Urinary bladder (tissue), 4 donors: ENCODE measurements around the gene HS2ST1. TPM values are rescaled to one million over a fixed set of nuclear protein-coding genes. Genes with fewer than 3 reads are reported as not detected.

Experiments used
- DNase-seq: peaks from one replicate; pipeline ENCODE4 v3.0.0-alpha.2; 2015; ENCODE audit errors: extremely low spot score
- H3K27ac ChIP-seq: one replicate; pipeline ENCODE4 v1.5.1; 2013; ENCODE audit warnings: low read depth, mild to moderate bottlenecking, moderate library complexity
- H3K36me3 ChIP-seq: one replicate; pipeline ENCODE4 v1.6.1; 2013; ENCODE audit warnings: mild to moderate bottlenecking, moderate library complexity; ENCODE audit not compliant: insufficient read depth
- H3K4me1 ChIP-seq: one replicate; pipeline ENCODE4 v1.6.1; 2013; ENCODE audit warnings: mild to moderate bottlenecking, moderate library complexity; ENCODE audit not compliant: insufficient read depth
- H3K4me3 ChIP-seq: one replicate; pipeline ENCODE4 v1.5.1; 2013; ENCODE audit warnings: low read depth, low read length
- WGBS: extraction: QIAGEN DNeasy Blood & Tissue Kit; methylation state at CpG from one replicate; pipeline ENCODE4 v1.1.7; 2013; 5-methylcytosine and 5-hydroxymethylcytosine counted together
- polyA plus RNA-seq: library from polyadenylated mRNA; stranded (reverse); fragments of 200-250 nt; gene quantifications from one replicate; pipeline ENCODE4 v1.2.3, GENCODE V29; 2013
- total RNA-seq: library from RNA; depleted of rRNA; stranded (reverse); fragments of >200 nt; gene quantifications from one replicate; pipeline ENCODE4 v1.2.3, GENCODE V29; 2014
- donor health status: healthy with polysubstance abuse.
- donor health status: healthy.

Gene HS2ST1
- total and polyA plus RNA-seq, 2 donors = 12.1 to 36.9 TPM

DNA sequence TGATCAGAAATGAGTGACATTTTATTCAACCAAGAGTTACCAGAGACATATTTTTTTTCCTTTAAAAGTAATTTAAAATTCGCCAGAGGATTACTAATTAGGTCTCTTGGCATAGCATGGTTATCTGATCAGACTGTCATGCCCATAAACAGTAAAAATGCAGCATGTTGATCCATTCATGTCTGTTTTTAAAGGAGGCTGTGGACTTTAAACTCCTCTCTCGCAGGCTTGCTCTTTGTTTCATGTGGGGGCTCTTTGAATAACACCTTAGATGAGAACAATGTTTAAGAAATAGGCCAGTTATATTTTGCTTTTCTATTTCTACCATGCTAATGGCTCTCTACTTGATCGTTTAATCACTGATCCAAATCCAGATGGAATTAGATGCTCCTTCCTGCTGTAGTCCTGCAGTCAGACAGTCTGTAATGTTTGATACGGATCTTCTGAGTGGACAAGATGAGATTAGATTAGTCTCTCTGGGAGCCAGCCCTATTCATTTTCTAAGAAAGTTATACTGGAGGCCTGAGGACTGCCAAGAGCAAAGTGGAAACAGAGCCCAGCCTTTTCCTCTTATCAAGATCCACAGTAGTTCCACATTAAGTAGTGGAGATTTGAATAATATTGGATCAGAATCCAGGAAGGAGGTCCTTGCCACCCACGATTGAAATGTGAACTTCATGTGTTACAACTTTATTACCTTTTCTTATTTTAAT is 197.4 kb downstream of the HS2ST1 start:
- Histone ChIP-seq H3K36me3 (no peaks in the 10 kb centered on the region), H3K4me3 (no peak overlapping the region), H3K4me1 (no peaks in the 10 kb centered on the region), H3K27ac (no peak overlapping the region)
- WGBS = 33% methylated on average over 5 of the region's 5 CpGs
- DNase-seq = no peak

DNA sequence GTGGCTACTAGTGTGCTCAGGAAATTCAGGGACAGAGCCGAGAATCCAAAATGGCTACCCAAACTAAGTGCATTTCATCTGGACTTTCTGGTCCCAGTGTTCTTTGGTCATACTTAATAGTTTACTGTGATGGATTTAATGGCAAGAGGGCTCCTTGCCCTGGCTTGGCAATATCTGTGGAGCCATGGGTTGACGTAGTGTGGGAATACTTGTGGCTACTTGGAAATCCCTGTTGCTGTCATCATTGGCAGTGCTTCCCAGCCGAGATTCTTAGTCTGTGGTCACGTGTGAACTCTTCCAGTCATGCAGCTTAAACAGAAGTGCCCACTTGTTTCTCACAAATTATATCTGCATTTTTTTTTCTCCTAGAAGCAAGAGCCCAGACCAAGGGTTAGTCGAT is 198.9 kb downstream of the HS2ST1 start:
- H3K4me1 ChIP-seq = no peaks in the 10 kb centered on the region
- no peak overlapping the region for H3K27ac ChIP-seq
- no peak for DNase-seq
- no peak overlapping the region for H3K4me3 ChIP-seq
- no peaks in the 10 kb centered on the region for H3K36me3 ChIP-seq
- WGBS = 72% methylated on average over 5 of the region's 5 CpGs

DNA sequence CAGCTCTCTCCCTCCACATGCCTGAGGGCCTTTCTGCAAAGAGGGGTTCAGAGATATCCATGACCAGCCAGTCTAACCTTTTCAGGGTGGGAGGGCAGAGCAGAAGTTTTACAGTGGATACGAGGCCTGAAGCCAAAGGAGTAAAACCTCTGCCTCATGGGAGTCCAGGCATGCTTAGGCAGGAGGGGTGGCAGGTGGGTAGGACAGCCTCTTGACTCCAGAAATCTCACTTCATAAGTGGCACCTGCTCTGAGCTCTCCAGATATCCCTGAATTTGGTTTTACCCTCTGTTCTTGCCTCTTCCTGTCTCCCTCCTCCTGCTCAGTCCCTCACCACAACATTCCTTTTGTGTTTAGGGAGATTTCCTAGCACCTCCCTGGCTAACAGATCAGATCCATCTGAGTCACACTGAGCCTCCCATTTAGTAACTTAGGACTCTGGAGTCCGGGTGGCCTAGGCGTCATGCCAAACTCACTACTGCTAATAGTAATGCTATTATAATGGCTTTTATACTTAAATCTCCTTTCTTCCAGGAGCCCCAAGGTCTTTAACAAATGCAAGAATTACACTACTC is 201.0 kb downstream of the HS2ST1 start:
- Histone ChIP-seq H3K4me3 (no peak overlapping the region), H3K27ac (no peak overlapping the region), H3K4me1 (no peaks in the 10 kb centered on the region), H3K36me3 (no peaks in the 10 kb centered on the region)
- WGBS = 66% methylated on average over 3 of the region's 3 CpGs
- DNase-seq = no peak

DNA sequence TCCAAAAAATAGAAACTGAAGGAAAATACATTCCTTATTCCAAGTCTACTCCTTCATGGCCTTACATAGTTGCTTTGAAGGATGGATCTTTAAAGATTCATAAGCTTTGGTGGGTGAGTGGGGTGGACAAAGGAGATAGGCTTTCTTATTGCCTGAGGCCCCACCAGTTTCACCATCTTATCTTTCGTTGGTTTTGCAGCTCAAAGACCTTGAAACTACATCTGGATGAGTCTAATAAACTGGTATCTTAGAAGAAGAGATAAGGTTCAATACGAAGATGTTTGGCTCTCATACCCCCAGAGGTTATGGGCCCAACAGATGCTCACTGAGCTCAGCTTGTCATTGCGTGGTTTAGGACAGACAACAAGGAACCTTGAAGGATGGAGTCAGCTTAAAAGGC is 201.5 kb downstream of the HS2ST1 start:
- 68% methylated on average over 3 of the region's 3 CpGs for WGBS
- Histone ChIP-seq H3K4me3 (no peak overlapping the region), H3K4me1 (no peaks in the 10 kb centered on the region), H3K27ac (no peak overlapping the region), H3K36me3 (no peaks in the 10 kb centered on the region)
- no peak for DNase-seq

DNA sequence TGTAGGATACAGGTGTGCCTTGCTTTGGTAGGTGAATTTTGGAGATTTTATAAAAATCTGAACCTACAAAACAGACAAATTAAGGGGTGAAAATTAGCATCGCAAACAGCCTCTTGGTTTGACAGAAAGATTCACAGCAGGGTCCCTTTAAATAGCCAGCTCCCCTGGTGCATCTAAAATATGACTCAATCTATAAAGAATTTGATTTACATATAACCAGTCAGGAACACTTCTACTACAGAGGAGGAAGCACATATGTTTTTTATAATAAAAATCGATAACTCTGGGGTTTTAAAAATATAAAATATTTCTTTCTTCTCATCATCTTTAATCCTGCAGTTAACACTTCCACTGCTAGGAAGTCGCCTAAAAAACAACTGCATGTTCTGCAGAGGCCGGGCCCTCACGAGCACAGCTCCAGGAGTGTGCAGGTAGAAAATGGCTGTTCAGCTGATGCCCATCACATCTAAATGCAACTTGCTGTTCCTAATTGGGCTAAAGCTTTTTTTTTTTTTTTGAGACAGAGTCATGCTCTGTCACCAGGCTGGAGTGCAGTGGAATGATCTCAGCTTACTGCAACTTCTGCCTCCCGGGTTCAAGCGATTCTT is 203.4 kb downstream of the HS2ST1 start:
- H3K27ac ChIP-seq = no peak overlapping the region
- DNase-seq = no peak
- H3K4me1 ChIP-seq = peaks cover 2% of the 10 kb centered on the region
- H3K4me3 ChIP-seq = no peak overlapping the region
- no peaks in the 10 kb centered on the region for H3K36me3 ChIP-seq
- WGBS = 80% methylated on average over 7 of the region's 7 CpGs

DNA sequence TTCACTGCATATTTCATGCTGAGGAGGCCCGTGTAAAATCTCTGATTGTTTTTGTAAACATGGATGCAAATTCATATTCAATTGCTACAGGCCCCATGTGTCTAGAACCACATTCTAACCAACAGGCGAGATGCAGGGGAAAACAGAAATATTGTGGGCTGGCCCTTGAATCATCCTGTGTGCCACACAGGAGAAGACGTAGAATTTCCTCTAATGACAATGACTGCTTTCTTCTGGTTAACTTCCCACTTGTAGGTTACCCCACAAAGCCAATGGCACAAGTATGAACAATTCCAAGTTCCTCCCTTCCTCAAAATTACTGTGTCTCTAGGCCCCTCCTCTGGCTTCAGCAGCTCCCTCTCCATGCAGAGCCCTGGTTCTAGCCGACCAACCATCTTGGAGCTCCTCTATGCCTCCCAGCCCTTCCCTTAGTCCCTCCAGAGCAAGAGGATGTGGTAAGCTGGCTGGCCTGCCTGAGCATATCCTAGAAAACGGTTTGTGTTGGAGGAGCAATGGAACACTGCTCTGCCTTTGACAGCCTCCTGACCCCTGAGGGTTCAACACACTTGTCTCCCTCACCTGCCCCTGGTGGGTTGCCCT is 205.2 kb downstream of the HS2ST1 start:
- Histone ChIP-seq H3K4me1 (peaks cover 2% of the 10 kb centered on the region), H3K36me3 (no peaks in the 10 kb centered on the region), H3K4me3 (no peak overlapping the region), H3K27ac (no peak overlapping the region)
- 83% methylated on average over 5 of the region's 5 CpGs for WGBS
- DNase-seq = no peak

DNA sequence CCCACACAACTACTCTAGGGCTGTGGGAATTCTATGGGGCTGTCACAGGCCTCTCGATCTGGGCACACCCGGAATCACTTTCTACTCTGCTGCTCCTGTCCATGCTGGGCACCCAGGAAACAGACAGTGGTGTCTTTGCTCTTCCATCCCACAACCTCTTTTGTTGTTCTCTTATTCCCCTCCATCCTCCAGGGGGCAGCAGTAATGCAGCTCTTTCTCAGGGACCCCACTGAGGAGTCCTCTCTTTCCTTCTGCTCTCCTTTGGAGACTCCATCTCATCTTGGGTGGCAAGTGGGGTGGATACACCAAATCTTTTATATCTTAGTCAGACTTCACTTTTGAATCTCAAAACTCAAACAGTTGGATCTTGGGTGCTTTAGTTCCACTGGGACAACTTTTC is 206.3 kb downstream of the HS2ST1 start:
- H3K36me3 ChIP-seq = no peaks in the 10 kb centered on the region
- no peak overlapping the region for H3K27ac ChIP-seq
- WGBS = 98% methylated on average over 2 of the region's 2 CpGs

DNA sequence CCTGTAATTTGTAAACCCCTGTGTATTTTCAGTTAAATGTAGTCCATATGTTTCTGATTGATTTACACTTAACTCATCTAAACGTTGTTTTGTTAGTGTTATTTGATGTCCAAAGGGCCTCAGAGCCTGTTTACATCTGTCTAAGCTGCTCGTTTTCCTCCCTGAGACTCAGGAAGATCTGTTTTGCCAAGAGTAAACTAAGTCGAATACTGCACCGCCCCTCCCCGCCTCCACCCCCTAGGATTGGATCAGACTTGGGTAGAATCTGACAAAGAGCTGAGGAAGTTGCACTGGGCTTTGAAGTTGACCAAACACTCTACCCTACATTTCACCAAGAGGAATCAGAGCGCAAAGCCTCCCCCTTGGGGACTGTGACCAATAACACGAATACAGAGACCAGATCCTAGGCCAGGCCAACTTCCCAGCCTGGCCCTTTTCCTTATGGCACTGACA is 207.3 kb downstream of the HS2ST1 start:
- Histone ChIP-seq H3K36me3 (no peaks in the 10 kb centered on the region), H3K4me1 (peaks cover 2% of the 10 kb centered on the region), H3K27ac (no peak overlapping the region), H3K4me3 (no peak overlapping the region)
- 42% methylated on average over 7 of the region's 7 CpGs for WGBS
- DNase-seq = no peak

More for the DNA sequence above, 206.3 kb downstream of the HS2ST1 start:
- no peak for DNase-seq
- Histone ChIP-seq H3K4me3 (no peak overlapping the region), H3K4me1 (peaks cover 2% of the 10 kb centered on the region)

DNA sequence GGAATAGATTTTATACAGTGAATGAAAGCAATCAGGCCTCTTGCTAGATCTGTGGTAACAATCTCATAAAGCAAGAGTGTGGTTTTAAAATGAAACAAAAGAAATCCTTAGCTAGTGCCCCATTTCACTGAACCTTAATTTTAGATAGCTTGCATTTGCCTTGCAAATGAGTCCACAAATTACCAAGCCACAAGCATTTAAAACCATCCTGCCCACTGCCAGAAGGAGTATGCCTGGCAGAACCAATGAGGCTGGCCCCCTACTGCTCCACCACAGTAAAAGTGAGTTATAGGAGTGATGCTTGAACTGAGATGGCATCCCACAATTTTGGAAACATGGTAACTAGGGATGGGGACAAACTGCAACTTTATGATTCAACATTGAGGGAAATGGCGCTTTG is 207.8 kb downstream of the HS2ST1 start:
- H3K27ac ChIP-seq = no peak overlapping the region
- DNase-seq = no peak
- WGBS = 97% methylated on average over 1 of the region's 1 CpG
- H3K4me3 ChIP-seq = no peak overlapping the region
- no peaks in the 10 kb centered on the region for H3K36me3 ChIP-seq
- peaks cover 2% of the 10 kb centered on the region for H3K4me1 ChIP-seq

DNA sequence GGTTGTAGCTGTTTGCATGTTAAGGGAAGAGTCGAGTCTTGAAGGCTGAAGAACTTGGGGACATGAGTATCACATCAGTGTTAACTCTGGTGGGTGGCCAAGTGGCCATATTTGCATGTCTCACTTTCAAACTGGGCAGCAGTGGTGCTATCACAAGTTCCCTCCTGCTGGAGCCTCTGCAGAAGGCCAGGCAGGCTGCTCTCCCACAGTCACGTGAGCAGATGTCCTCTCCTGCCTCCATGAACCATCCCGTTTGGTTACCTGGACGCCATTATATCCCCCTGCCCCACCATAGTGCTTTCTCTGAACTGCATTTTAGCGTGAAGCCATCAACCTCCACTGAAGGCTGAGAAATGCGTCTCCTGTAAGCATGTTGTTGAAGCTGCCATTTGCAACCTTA is 209.2 kb downstream of the HS2ST1 start:
- WGBS = 96% methylated on average over 6 of the region's 6 CpGs
- Histone ChIP-seq H3K4me3 (no peak overlapping the region), H3K36me3 (no peaks in the 10 kb centered on the region), H3K27ac (no peak overlapping the region), H3K4me1 (peaks cover 2% of the 10 kb centered on the region)
- DNase-seq = no peak

DNA sequence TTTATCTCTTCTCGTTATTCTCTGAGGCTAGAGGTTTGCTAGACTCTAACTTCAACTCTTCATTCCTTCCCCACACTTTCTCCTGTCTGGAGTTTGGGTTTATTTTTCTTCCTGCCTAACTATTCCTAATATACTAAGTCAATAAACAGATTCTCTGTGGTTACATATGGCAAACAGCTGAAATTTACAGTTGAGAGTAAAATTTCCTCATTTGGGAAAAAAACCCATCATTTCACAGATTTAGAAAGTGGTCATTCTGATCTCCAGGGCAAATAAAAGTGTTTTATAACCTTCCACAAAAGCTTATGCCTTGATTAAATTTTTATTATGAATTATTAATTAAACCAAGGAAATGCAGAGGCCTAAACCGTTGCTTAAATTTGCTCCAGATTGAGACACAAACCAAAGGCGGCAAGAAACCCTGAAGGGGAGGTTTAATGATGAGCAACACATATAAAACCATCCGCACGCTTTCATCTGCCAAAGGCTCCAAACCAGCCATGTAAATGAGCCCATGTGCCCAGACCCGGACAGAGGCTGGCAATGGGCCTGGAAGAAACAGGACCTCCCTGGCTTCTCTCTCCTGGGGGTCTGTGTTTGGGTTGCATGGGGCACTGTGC is 212.6 kb downstream of the HS2ST1 start:
- no peaks in the 10 kb centered on the region for H3K36me3 ChIP-seq
- H3K27ac ChIP-seq = no peak overlapping the region
- no peaks in the 10 kb centered on the region for H3K4me1 ChIP-seq
- no peak for DNase-seq
- H3K4me3 ChIP-seq = no peak overlapping the region
- WGBS = 93% methylated on average over 6 of the region's 6 CpGs

DNA sequence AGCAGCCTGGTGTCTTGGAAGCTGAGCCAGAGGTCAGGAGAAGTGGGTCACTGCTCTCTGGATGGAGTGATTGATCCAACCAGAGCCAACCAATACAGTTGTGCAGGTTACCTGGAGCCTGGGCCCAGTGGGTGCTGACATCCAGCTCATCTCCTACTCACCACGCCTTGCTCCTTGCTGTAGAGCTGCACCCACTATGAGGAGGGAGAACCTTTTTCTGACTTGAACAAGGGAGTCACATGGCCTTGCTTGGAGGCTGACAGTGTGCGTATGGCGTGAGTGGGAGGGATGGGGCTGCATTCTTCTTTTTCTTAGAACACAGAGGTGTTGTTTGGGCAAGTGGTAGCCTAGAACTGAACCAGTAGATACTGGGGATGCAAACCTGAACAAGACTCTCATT is 213.1 kb downstream of the HS2ST1 start:
- Histone ChIP-seq H3K36me3 (no peaks in the 10 kb centered on the region), H3K4me1 (no peaks in the 10 kb centered on the region), H3K27ac (no peak overlapping the region), H3K4me3 (no peak overlapping the region)
- WGBS = 94% methylated on average over 3 of the region's 3 CpGs
- no peak for DNase-seq

DNA sequence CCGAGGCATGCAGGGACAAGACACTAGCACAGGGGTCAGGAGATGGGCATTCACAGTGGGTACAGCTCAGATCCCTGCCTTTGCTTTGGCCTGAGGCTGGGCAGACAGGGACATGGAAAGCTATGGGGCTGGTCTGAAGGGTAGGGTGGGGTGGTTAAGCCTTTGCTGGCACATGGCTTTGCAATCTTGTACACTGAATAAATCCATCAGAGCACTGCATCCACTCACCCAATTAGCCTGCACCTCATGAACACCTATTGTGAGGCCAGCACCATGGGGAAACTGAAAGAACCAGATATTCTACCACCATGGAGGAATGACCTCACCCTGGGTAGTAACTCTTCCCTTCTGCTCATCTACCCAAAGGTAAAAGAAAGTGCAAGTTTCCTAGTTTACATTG is 214.6 kb downstream of the HS2ST1 start:
- Histone ChIP-seq H3K27ac (peak overlapping the region; percentile 51), H3K36me3 (no peaks in the 10 kb centered on the region), H3K4me1 (no peaks in the 10 kb centered on the region), H3K4me3 (no peak overlapping the region)
- no peak for DNase-seq
- WGBS = 78% methylated on average over 1 of the region's 1 CpG
